HG02798 (cell line): Measurements from ENCODE around the gene BCAS3.

ENCODE experiments used
- ATAC-seq: cut with Tn5 transposase; IDR thresholded peaks from one replicate; pipeline ENCODE4 v1.9.1; 2021; ENCODE audit warnings: mild to moderate bottlenecking; ENCODE audit not compliant: unreplicated experiment, poor library complexity

BCAS3 gene

GRCh38 chr17:61047515-61047914 lies 369.9 kb downstream of the BCAS3 start:
- ATAC-seq: no peak

GRCh38 chr17:61048376-61049106 lies 370.9 kb downstream of the BCAS3 start:
- no peak for ATAC-seq

DNA sequence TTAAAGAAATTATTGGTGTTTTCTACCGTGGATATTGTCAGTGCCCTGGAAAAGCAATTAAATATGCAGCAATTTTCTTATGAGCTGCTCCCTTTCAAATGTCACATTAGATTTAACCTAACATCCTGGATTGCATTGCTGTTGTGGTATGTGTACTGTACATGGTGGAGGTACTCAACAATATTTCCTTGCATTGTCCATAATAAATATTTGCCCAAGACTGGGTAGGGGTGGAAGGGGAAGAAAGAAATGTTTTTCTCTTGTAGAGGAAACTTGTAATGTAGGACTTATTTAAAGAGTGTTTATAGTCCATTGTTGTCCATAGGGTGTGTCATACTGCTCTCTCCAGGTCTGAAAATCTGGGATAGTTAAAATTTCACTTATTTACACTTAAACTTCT lies 375.8 kb downstream of the BCAS3 start:
- no peak for ATAC-seq

DNA sequence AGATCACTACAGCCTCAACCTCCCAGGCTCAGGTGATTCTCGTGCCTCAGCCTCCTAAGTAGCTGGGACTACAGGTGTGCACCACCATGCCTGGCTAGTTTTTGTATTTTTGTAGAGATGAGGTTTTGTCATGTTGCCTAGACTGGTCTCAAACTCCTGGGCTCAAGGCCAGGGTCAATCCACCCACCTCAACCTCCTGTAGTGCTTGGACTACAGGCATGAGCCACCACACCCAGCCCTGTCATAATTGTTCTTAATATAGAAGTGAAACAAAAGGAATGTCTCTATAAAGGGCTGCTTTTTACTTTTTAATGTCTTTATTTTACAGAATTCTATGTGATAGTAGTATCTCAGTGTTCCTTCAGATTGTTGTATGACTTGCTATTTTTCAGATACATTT lies 376.8 kb downstream of the BCAS3 start:
- no peak for ATAC-seq

- ATAC-seq: no peak
Observed at GRCh38 chr17:61057257-61057656, 379.6 kb downstream of the BCAS3 start.

- ATAC-seq: no peak
Observed at GRCh38 chr17:61058066-61058465, 380.4 kb downstream of the BCAS3 start.

DNA sequence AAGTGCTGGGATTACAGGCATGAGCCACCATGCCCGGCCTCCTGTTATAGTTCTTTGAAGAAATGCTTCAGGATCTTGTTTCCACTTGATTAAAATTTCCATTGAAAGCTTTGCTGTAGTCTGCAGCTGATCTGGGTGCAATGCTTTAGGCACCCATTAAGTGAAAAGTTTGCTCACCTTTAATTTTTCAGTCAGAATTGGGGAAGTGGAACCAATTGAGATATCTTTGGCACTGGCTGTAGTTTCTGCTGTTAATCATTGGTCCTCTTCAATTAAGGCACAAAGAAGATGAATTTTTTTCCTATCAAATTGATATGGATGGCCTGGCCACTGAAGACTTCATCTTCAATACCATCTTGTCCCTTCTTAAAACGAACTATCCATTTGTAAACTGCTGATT lies 385.9 kb downstream of the BCAS3 start:
- no peak for ATAC-seq

DNA sequence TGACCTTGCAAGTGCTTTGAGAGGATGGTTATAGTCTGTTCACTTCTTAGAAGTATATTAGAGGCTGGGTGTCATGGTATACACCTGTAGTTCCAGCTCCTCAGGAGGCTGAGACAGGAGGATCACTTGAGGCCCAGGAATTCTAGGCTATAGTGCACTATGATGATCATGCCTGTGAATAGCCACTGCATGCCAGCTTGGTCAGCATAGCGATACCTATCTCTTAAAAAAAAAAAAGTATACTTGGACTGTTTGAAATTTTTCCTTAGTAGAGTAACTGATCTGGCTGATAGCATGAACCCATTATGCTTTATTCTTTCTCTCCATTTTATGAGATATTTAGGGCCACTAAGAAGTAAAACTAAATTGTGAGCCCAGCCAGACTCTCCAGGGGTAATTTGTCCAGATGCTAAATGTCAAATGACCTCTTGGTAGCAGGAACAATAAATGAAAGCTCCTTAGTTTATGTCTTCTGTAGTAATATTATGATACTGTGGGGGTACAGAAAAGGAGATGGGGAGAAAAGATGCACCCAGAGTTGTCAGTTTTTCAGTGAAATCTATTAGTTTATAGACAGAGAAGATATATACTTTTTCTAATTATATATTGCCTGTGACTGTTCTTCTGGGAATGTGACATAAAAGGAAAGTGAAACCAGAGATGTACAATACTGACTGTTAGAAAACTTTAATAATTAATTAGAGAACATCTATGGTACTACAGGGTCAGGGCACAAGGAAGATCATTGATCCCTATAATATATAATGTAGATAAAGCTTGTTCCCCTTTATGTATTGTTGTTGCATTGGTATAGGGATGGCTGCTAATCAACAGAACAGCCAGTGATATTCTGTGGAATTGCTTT lies 386.7 kb downstream of the BCAS3 start:
- ATAC-seq: no peak

DNA sequence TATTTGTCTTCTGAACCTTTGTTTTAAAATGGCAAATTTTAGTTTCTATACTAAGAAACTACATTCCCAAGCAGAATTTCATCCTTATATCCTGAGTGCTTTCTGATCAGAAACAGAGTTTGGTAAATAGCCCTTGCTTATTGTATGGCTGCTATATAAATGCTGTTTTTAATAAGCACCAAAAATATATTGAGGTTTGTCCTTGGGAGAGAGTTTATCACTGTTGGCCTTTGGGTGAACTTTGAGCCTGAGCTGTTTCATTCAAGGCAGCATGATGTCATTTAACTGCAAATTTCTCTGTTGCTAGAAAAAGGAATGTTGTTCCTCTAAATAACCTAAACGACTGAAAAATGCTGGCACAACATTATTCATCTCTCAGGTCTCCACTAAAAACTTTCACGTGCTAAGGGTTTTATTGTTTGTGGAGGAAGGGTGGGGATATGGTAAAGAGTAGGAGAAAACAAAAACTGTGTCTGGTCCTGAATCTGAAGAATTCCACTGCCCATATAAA lies 387.7 kb downstream of the BCAS3 start:
- ATAC-seq: no peak

GRCh38 chr17:61066062-61066461 lies 388.4 kb downstream of the BCAS3 start:
- ATAC-seq: no peak

DNA sequence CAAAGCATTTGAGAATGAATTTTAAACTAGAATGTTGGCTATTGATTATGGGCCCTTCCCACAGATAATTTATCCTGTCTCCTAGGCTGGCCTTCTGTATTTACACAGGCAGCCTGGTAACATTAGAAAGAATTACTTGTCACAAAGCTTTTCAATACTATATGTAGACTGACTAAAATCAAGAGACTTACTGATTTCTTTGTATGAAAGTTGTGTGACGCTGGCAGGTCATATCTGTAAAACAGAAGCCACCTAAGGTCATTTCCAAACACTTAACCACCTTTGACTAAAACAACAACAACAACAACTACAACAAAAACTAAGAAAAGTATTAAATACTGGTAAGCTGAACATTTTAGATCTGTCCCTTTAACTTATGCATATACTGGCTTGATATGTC lies 393.0 kb downstream of the BCAS3 start:
- no peak for ATAC-seq

- ATAC-seq: no peak
Observed at GRCh38 chr17:61072648-61073047, 395.0 kb downstream of the BCAS3 start.

DNA sequence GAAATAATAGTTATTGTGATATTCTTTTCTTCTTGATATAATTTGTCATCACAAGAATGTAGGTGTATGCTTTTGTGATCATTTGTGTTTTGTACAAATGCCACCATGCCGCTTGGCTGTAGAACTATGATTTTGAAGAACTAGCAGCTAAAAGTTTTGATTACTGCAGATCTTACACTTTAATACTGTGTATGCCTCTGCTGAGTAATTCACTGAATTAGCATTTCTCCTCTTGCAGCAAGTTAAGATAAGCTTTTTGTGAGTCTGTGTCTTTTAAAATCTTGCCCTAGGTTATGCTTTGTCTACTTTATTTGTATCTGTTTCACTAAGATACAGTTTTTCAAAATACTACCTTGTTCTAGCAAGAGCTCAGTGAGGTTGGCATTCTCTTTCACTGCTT lies 395.5 kb downstream of the BCAS3 start:
- ATAC-seq: no peak

DNA sequence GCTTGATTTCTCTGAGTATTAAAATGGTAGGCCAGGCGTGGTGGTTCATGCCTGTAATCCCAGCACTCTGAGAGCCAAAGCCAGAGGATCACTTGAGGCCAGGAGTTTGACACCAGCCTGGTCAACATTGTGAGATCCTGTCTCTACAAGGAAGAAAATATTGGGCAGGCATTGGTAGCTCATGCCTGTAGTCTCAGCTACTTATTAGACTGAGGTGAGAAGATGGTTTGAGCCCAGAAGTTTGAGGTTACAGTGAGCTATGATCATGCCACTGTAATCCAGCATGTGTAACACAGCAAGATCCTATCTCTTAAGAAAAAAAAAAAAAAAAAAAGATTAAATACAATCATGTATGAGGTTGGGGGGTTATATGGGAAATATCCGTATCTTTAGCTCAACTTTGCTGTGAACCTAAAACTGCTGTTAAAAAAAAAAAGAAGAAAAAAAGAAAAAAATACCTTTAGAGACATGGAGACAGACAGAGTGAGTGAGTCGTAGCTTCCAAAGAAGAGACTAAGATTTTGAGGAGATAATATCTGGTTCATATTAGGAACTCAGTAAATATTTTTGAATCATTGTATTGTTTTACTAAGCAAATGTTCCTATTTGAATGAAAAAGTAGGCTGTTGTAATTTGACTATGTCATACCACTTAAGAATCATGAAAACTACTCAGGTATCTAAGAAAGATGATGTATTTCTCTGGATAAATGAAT lies 396.3 kb downstream of the BCAS3 start:
- no peak for ATAC-seq

- ATAC-seq: no peak
Observed at GRCh38 chr17:61075988-61076387, 398.3 kb downstream of the BCAS3 start.

GRCh38 chr17:61076621-61077031 lies 399.0 kb downstream of the BCAS3 start:
- no peak for ATAC-seq

- ATAC-seq: no peak
Observed at GRCh38 chr17:61081959-61082358, 404.3 kb downstream of the BCAS3 start.

DNA sequence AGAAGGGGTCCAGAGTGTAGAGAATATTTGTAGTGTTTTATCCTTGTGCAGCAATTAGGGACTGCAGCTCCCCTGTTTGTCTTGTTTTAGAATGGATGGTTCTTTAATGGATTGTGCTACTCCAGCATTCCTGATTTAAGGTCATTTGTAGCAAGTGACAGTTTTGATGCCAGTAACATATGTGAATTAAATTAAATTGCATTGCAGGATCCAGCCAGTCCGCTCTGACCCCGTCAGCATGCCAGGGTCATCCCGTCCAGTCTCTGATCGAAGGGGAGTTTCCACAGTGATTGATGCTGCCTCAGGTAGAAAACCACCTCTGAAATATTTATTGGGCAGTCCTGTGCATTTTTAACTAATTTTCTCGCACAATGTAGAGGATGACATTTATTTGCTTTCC lies 406.6 kb downstream of the BCAS3 start:
- no peak for ATAC-seq

GRCh38 chr17:61087024-61087423 lies 409.4 kb downstream of the BCAS3 start:
- no peak for ATAC-seq

DNA sequence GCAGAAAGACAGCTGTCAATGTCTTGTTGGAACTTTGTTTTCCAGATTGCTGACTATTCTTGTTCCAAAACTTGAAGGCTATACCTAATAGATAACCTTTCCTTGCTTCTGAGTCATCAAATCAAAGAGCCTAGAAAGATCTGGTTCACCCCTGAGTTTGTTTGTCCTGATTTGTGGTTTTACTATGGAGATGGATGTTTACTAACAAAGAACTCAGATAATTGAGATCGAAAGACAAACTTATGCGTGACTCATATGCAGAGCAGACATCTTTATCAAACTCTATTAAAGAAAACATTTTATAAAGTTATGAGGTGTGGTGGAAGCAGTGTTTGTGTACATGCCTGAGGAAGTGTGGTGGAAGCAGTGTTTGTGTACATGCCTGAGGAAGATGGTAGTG lies 410.9 kb downstream of the BCAS3 start:
- no peak for ATAC-seq

DNA sequence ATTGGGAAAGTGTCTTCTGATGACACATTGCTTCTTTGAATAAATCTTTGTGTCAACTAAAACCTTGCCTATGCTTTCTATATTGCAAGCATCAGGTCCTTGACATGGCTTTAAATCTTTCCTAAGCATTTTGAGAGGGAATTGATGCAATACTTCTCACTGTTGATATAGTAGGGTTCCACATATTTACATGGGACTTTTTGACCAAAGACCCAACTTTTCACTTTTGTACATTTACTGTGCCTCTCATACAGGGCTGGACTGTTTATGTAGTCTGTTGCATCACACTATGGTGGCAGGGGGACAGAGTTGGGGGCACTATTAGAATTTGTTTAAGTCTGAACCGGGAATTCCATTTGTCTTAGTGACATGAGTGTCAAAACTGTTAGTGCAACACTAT lies 413.4 kb downstream of the BCAS3 start:
- ATAC-seq: no peak
